BE2C (cell line): ENCODE data around the gene F8A2.
"Not testable (repeated sequence)": the region's sequence is repeated elsewhere in the genome, so short reads cannot be mapped to it uniquely, and the experiment has no call there.

Source experiments
- DNase-seq: peaks from one replicate; pipeline ENCODE4 v3.0.0-alpha.2; 2020
- H3K27me3 ChIP-seq: fragments of 250-450 bp; sonication (Bioruptor Pico); 2 replicates; pipeline ENCODE4 v1.5.1; 2020; ENCODE audit warnings: mild to moderate bottlenecking
- H3K36me3 ChIP-seq: fragments of 250-450 bp; sonication (Bioruptor Pico); 2 replicates; pipeline ENCODE4 v1.5.1; 2020; ENCODE audit warnings: mild to moderate bottlenecking
- H3K4me1 ChIP-seq: fragments of 250-450 bp; sonication (Bioruptor Pico); 2 replicates; pipeline ENCODE4 v1.5.1; 2020
- H3K4me3 ChIP-seq: 2 replicates; pipeline ENCODE4 v1.5.1; 2011; ENCODE audit warnings: low read depth, low read length
- H3K9me3 ChIP-seq: fragments of 250-450 bp; sonication (Bioruptor Pico); 2 replicates; pipeline ENCODE4 v1.5.1; 2020
- CTCF ChIP-seq: IDR thresholded peaks from 2 replicates; pipeline ENCODE4 v1.5.1; 2012; ENCODE audit warnings: mild to moderate bottlenecking, low read depth, low read length

The F8A2 gene

DNA sequence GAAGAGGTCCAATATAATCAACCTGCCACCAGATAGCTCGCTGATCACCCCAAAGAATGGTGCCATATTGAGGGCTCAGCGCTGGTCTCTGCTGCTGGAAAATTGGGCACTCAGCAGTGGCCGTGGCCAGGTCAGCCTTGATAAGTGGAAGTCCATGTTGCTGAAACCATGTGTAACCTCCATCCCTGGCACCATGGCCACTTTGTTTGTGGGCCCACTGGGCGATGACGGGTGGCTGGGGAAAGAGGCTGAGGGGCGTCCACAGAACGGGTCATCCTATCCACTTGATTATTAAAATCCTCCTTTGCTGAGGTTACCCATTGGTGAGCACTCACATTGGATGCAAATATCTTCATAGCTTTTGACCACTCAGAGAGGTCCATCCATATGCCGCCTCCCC, 7.7 kb downstream of the F8A2 start:
- no peak for TF ChIP-seq CTCF
- no peaks in the 10 kb centered on the region for H3K36me3 ChIP-seq
- DNase-seq = no peak
- no peaks in the 10 kb centered on the region for H3K27me3 ChIP-seq
- no peaks in the 10 kb centered on the region for H3K4me1 ChIP-seq
- H3K9me3 ChIP-seq = no peaks in the 10 kb centered on the region
- H3K4me3 ChIP-seq = no peak overlapping the region

GRCh38 chrX:155394747-155395276, 12.9 kb downstream of the F8A2 start:
- H3K4me3 ChIP-seq, H3K9me3 ChIP-seq, H3K27me3 ChIP-seq, H3K36me3 ChIP-seq, H3K4me1 ChIP-seq, DNase-seq: not testable (repeated sequence)

DNA sequence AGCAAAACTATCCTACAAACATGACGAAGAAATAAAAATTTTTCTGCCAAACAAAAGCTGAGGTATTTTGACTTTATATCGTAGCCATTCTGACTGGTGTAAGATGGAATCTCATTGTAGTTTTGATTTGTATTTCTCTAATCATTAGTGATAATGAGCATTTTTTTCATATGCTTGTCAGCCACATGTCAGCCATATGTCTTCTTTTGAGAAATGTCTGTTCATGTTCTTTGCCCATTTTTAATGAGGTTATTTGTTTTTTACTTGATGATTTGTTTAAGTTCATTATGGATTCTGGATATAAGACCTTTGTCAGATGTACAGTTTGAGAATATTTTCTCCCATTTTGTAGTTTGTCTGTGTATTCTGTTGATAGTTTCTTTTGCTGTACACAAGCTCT, 24.5 kb downstream of the F8A2 start:
- no peaks in the 10 kb centered on the region for H3K4me1 ChIP-seq

GRCh38 chrX:155417769-155418168, 35.9 kb downstream of the F8A2 start:
- no peak for TF ChIP-seq CTCF
- H3K9me3 ChIP-seq = no peaks in the 10 kb centered on the region
- H3K36me3 ChIP-seq = no peaks in the 10 kb centered on the region
- H3K27me3 ChIP-seq = no peaks in the 10 kb centered on the region
- no peak for DNase-seq
- no peak overlapping the region for H3K4me3 ChIP-seq
- H3K4me1 ChIP-seq = no peaks in the 10 kb centered on the region

More for the DNA sequence above, 24.5 kb downstream of the F8A2 start:
- Histone ChIP-seq H3K9me3 (no peaks in the 10 kb centered on the region), H3K27me3 (no peaks in the 10 kb centered on the region), H3K36me3 (no peaks in the 10 kb centered on the region), H3K4me3 (no peak overlapping the region)
- DNase-seq = no peak
- TF ChIP-seq CTCF = no peak
